ENCODE results near the gene TWF2.

The TWF2 gene

DNA sequence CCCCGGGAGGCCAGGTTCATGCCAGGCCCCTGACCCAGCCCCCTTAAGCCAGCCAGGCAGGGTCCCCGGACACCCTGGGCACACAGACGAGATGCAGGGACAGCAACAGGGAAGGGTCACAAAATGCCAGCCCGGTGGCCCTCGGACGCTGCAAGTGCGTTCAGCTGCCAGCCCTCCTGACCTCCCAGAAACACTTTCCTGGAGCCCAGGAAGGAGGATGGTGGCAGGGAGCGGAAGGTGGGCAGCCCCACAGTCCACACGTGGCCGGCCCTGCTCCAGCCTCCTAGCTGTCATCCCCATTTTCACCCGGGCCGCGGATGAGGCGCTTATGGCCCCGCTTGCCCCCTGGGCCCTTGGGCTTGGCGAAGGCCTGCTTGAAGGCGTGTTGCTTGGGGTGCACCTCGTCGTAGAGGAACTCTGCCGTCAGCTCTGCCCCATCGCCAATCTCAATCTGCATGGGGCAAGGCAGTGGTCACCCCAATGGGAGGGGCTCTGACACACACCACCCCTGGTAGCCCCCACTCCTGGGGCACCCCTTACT lies 10.1 kb downstream of the TWF2 start:
- Mint-ChIP-seq H3K27ac (no peak overlapping the region), H3K36me3 (ENCODE audit: low read depth) (peaks cover 34% of the 10 kb centered on the region), H3K27me3 (ENCODE audit: low read depth) (no peaks in the 10 kb centered on the region), H3K4me3 (no peak overlapping the region), H3K9me3 (no peaks in the 10 kb centered on the region), H3K4me1 (ENCODE audit: low read depth) (peaks cover 22% of the 10 kb centered on the region)
- no peak for DNase-seq (ENCODE audit: low spot score)

DNA sequence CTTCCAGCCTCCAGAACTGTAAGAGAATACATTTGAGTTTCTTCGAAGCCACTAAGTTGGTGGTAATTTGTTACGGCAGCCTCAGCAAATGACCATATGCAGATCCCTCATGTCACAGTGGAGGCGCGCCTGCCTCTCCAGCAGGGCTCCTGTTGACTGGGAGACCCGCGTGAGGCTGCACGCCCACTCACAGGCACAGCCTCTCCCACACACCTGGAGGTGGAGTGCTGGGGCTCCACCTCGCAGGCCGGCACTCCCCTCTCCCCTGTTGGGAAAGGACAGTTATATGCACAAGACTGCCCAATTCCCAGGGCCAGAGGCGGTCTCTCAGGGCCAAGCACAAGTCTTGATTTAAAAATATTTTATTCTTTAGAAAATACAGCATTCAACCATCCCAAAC lies 10.7 kb downstream of the TWF2 start:
- no peaks in the 10 kb centered on the region for H3K9me3 Mint-ChIP-seq
- H3K4me3 Mint-ChIP-seq, result no peak overlapping the region
- DNase-seq (ENCODE audit: low spot score), result no peak
- H3K36me3 Mint-ChIP-seq (ENCODE audit: low read depth), result peaks cover 37% of the 10 kb centered on the region
- H3K27ac Mint-ChIP-seq, result no peak overlapping the region
- H3K27me3 Mint-ChIP-seq (ENCODE audit: low read depth), result no peaks in the 10 kb centered on the region
- peaks cover 27% of the 10 kb centered on the region for H3K4me1 Mint-ChIP-seq (ENCODE audit: low read depth)

DNA sequence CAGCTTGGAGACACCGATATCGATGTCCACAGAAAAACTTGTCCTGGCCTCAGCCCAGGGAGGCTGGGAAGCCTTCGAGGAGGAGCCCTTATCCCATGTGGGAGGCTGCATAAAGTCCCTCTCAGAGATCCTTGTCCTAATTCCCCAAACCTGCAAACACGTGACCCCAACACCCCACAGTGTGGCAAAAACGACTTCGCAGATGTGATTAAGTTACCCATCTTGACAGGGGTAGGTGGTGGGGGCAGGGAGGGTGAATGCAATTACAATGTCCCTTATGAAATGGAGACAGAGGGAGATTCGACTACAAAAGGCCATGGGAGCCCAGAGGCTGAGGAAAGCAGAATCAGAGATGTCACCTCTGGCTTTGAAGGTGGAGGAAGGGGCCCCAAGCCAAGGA lies 11.2 kb downstream of the TWF2 start:
- Mint-ChIP-seq H3K27me3 (ENCODE audit: low read depth) (no peaks in the 10 kb centered on the region), H3K9me3 (no peaks in the 10 kb centered on the region), H3K36me3 (ENCODE audit: low read depth) (peaks cover 37% of the 10 kb centered on the region), H3K4me3 (no peak overlapping the region), H3K27ac (peak overlapping the region; percentile 36), H3K4me1 (ENCODE audit: low read depth) (peaks cover 28% of the 10 kb centered on the region)
- no peak for DNase-seq (ENCODE audit: low spot score)

DNA sequence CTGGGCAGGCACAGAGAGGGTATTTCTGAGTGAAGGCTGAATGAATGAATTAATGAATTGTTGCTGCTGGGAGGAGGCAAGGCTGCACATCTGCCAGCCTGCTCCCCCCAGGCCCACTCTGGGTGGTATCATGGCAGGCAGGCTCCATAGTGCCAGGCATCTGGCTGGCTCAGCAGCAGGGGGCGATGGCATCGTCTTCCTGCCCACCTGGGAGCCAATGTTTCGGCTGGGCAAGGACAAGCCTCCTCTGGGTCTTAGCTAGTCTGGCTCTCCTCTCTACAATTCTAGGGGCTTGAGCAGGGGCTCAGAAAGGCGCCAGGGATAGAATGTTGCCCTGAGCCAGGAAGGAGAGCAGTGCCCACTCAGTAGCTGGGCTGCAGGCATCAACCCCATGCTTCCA lies 11.8 kb downstream of the TWF2 start:
- Mint-ChIP-seq H3K4me1 (ENCODE audit: low read depth) (peaks cover 33% of the 10 kb centered on the region), H3K9me3 (no peaks in the 10 kb centered on the region), H3K36me3 (ENCODE audit: low read depth) (peaks cover 35% of the 10 kb centered on the region), H3K27me3 (ENCODE audit: low read depth) (no peaks in the 10 kb centered on the region), H3K4me3 (no peak overlapping the region), H3K27ac (no peak overlapping the region)
- DNase-seq (ENCODE audit: low spot score), result no peak

DNA sequence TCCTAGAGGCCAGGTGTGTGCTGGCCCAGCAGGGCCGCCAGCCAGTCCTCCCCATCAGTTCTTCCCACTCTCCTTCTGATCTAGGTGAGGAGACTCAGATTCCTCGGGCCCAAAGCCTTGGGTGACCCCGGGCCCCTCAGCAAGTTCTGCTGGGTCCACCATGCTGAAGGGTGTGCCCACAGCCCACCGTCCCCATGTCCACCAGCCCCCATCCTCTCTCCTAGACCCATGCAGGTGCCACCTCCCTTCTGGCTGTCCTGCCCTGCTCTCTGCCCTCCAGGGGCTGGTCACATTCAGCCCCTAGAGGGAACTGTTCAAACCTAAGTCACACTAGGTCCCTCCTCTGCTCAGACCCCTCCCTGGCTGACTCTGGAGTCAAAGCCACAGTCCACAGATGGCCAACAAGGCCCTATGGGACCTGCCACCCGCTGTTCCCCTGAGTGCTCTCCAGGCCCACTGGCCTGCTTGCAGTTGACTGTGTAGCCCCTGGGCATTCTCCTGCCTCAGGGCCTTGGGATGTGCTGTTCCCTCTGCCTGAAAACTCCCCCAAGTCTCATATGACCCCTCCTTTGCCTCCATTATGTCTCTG lies 12.6 kb downstream of the TWF2 start:
- H3K4me3 Mint-ChIP-seq, result peak overlapping the region; percentile 47
- DNase-seq (ENCODE audit: low spot score), result no peak
- no peaks in the 10 kb centered on the region for H3K27me3 Mint-ChIP-seq (ENCODE audit: low read depth)
- peak overlapping the region; percentile 77 for H3K27ac Mint-ChIP-seq
- H3K4me1 Mint-ChIP-seq (ENCODE audit: low read depth), result peaks cover 34% of the 10 kb centered on the region
- H3K36me3 Mint-ChIP-seq (ENCODE audit: low read depth), result peaks cover 29% of the 10 kb centered on the region
- no peaks in the 10 kb centered on the region for H3K9me3 Mint-ChIP-seq

DNA sequence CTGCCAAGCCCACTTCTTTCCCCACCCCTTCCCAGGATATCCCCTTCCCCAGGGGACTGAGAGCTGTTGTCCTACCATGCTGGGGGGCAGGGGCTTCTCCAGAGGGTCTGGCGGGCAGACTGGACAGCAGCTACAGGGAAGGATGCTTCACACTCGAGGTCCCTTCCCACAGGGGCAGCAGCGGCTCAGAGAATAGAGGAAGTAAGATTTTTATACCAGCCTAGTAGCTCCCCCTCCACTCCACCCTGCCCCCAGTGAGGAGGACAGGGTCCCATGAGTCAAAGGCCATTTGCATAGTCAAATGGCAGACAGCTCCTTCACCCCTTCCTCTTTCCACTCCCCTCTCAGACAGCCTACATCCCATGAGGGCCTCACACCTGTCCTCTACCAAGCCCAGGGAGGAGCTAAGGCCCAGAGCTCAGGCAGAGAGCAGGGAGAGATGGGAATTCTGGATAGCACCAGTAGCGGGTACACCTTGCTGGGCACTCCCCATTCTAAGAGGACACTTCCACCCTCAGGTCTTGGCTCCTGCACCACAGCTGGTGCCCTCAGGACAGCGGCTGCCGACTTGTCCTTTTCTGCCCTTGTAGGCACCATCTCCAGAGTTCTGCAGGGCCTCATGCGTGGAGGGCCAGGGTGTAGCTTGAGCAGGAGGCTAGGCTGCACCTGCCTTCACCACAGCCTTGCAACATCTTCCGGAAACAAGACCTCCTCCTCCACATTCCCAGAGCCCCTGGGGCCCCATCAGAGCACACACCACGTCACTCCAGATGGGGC lies 13.3 kb downstream of the TWF2 start, which contains the start of gene TLR9:
TLR9 (minus strand) TSS at position 194 of the 777 bp plus-strand sequence; CDS start at position 78, 116 bp downstream.
- Mint-ChIP-seq H3K9me3 (no peaks in the 10 kb centered on the region), H3K27me3 (ENCODE audit: low read depth) (no peaks in the 10 kb centered on the region), H3K27ac (peak within 1 kb of the TSS; percentile 77), H3K4me1 (ENCODE audit: low read depth) (peaks cover 34% of the 10 kb centered on the region), H3K4me3 (peak within 1 kb of the TSS; percentile 47), H3K36me3 (ENCODE audit: low read depth) (peaks cover 23% of the 10 kb centered on the region)
- no peak for DNase-seq (ENCODE audit: low spot score)

DNA sequence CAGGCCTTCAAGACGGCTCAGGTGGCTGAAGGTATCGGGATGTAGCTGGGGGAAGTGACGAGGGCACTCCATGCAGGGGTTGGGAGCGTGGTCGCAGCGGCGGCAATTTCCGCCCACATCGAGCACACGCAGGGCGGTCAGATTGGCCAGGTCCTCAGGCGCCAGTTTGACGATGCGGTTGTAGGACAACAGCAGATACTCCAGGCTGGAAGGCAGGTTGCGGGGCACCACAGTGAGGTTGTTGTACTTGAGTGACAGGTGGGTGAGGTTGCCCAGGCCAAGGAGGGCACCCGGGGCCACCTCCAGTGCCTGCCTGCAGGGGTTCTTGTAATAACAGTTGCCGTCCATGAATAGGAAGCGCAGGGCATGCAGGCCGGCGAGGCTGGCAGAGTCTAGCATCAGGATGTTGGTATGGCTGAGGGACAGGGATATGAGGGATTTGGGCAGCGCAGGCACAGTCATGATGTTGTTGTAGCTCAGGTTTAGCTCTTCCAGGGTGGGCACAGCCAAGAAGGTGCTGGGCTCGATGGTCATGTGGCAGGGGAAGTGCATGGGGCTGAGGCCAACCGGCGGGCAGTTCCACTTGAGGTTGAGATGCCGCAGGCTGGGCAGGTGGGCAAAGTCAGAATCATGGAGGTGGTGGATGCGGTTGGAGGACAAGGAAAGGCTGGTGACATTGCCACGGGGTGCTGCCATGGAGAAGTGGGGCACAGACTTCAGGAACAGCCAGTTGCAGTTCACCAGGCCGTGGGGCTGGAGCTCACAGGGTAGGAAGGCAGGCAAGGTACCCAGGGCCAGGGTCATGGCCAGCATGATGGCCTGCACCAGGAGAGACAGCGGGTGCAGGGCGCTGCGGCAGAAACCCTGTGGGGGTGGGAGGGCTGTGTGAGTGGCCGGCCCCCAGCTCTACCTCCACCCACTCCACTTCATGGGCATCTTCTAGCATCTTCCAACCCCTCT lies 15.2 kb downstream of the TWF2 start:
- no peak overlapping the region for H3K4me3 Mint-ChIP-seq
- H3K27ac Mint-ChIP-seq, result peak overlapping the region; percentile 16
- peaks cover 46% of the 10 kb centered on the region for H3K4me1 Mint-ChIP-seq (ENCODE audit: low read depth)

GRCh38 chr3:52222319-52223221 lies 16.4 kb downstream of the TWF2 start:
- peak overlapping the region; percentile 75 for H3K4me3 Mint-ChIP-seq
- peaks cover 57% of the 10 kb centered on the region for H3K4me1 Mint-ChIP-seq (ENCODE audit: low read depth)
- H3K9me3 Mint-ChIP-seq, result no peaks in the 10 kb centered on the region
- H3K36me3 Mint-ChIP-seq (ENCODE audit: low read depth), result peaks cover 4% of the 10 kb centered on the region
- no peak for DNase-seq (ENCODE audit: low spot score)
- no peaks in the 10 kb centered on the region for H3K27me3 Mint-ChIP-seq (ENCODE audit: low read depth)
- H3K27ac Mint-ChIP-seq, result peak overlapping the region; percentile 82

More for the DNA sequence above, 15.2 kb downstream of the TWF2 start:
- Mint-ChIP-seq H3K9me3 (no peaks in the 10 kb centered on the region), H3K27me3 (ENCODE audit: low read depth) (no peaks in the 10 kb centered on the region), H3K36me3 (ENCODE audit: low read depth) (peaks cover 8% of the 10 kb centered on the region)
- no peak for DNase-seq (ENCODE audit: low spot score)

- Mint-ChIP-seq H3K4me3 (peak overlapping the region; percentile 75), H3K4me1 (ENCODE audit: low read depth) (peaks cover 64% of the 10 kb centered on the region), H3K36me3 (ENCODE audit: low read depth) (peaks cover 5% of the 10 kb centered on the region), H3K9me3 (no peaks in the 10 kb centered on the region), H3K27me3 (ENCODE audit: low read depth) (no peaks in the 10 kb centered on the region), H3K27ac (peak overlapping the region; percentile 82)
- DNase-seq (ENCODE audit: low spot score), result no peak
Measured at GRCh38 chr3:52221563-52222318, 17.2 kb downstream of the TWF2 start.

DNA sequence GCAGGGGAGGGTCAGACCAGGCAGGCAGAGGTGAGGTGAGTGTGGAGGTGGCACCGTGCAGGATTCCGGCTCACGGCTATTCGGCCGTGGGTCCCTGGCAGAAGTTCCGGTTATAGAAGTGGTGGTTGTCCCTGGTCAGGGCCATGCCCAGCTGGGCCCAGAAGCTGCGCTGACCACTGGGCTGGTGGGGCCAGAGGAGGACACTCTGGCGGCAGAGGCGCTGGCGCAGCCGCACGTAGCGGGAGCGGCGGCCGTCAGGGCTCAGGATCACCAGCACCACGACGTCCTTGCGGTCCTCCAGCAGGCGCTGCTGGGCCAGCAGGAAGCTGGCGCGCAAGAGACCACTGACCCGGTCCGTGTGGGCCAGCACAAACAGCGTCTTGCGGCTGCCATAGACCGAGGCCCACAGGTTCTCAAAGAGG lies 17.8 kb downstream of the TWF2 start:
- peak overlapping the region; percentile 48 for H3K4me3 Mint-ChIP-seq
- H3K36me3 Mint-ChIP-seq (ENCODE audit: low read depth), result peaks cover 8% of the 10 kb centered on the region
- DNase-seq (ENCODE audit: low spot score), result no peak
- H3K9me3 Mint-ChIP-seq, result no peaks in the 10 kb centered on the region
- H3K27ac Mint-ChIP-seq, result peak overlapping the region; percentile 62
- H3K27me3 Mint-ChIP-seq (ENCODE audit: low read depth), result no peaks in the 10 kb centered on the region
- peaks cover 62% of the 10 kb centered on the region for H3K4me1 Mint-ChIP-seq (ENCODE audit: low read depth)

DNA sequence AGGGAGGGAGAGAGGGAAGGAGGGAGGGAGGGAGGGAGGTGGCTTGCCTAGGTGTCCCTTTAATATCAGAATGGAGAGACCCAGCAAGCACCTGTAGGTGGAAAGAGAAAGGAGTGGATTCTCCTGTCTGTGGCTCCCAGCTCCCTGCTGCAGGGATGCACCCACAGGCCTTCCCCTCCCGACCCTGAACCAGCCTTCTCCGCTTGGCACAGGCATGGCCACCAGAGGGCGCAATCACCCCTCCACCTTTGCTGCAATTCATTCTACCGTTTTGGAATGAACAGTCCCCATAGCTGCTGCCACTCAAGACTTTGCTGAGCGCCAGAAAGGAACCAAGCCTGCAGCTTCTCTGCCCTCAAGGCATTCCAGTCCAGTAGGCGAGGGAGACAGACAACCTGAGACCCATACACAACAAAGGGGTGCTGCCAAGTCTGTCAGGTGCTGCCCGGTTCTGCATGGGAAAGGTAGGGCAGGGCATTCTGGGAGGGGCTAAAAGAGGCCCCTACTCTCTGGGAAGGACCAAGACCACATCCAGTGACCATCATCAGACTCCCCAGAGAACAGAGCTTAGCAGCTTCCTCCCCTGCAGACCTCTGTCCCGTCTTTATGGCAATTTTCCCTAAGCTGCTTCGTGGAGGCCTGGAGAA lies 18.5 kb downstream of the TWF2 start:
- no peaks in the 10 kb centered on the region for H3K27me3 Mint-ChIP-seq (ENCODE audit: low read depth)
- peaks cover 10% of the 10 kb centered on the region for H3K36me3 Mint-ChIP-seq (ENCODE audit: low read depth)
- peak overlapping the region; percentile 62 for H3K27ac Mint-ChIP-seq
- H3K4me1 Mint-ChIP-seq (ENCODE audit: low read depth), result peaks cover 57% of the 10 kb centered on the region
- DNase-seq (ENCODE audit: low spot score), result peak; percentile 76
- H3K9me3 Mint-ChIP-seq, result no peaks in the 10 kb centered on the region
- peak overlapping the region; percentile 48 for H3K4me3 Mint-ChIP-seq

All from T-helper 2 cell treated with Interferon-gamma antibody and Interleukin-4, amounts not matched to agents 5 μg/mL and 100 μg/mL, for 36 hours (primary cell).